BJ (cell line): ENCODE measurements around the gene RSPH6A. TPM values are rescaled to one million over a fixed set of nuclear protein-coding genes. Genes with fewer than 3 reads are reported as not detected.

Experiments used
- CTCF ChIA-PET: fragments of 350-600 bp; formaldehyde crosslinking; extraction: SDS; loops from one replicate; lab custom pipeline; 2021; ENCODE audit warnings: antibody characterized with exemption, inconsistent platforms; lab: Yijun Ruan, JAX
- POLR2A ChIA-PET: fragments of 300-600 bp; sonication (Branson Sonifier 250); formaldehyde crosslinking; extraction: SDS; loops from one replicate; lab custom pipeline; 2021; ENCODE audit warnings: antibody characterized with exemption; lab: Charles Lee
- DNase-seq: peaks from one replicate; pipeline ENCODE4 v3.0.0-alpha.2; 2011; ENCODE audit warnings: low read depth
- H3K27me3 ChIP-seq: 2 replicates; pipeline ENCODE4 v1.6.0; 2011; ENCODE audit warnings: low read length; ENCODE audit not compliant: control insufficient read depth, insufficient read depth
- H3K36me3 ChIP-seq: 2 replicates; pipeline ENCODE4 v1.5.1; 2011; ENCODE audit warnings: low read length; ENCODE audit not compliant: control insufficient read depth, insufficient read depth
- H3K4me3 ChIP-seq: 2 replicates; pipeline ENCODE4 v1.5.1; 2011; ENCODE audit warnings: low read depth, mild to moderate bottlenecking, control low read depth, low read length
- CTCF ChIP-seq: IDR thresholded peaks from 2 replicates; pipeline ENCODE4 v1.5.1; 2011; ENCODE audit warnings: low read depth, mild to moderate bottlenecking, control low read depth, inconsistent platforms, low read length, moderate library complexity; ENCODE audit not compliant: insufficient read depth
- polyA plus RNA-seq: library from polyadenylated mRNA; depleted of rRNA; stranded (reverse); fragments of >200 nt; gene quantifications from 2 replicates; pipeline ENCODE4 v1.2.3, GENCODE V29; 2011

Gene RSPH6A
- polyA plus RNA-seq, 1 experiment: not detected

GRCh38 chr19:45834970-45835369 is 19.9 kb upstream of the RSPH6A start:
- no peaks in the 10 kb centered on the region for H3K27me3 ChIP-seq
- DNase-seq: no peak
- ChIA-PET CTCF (interaction anchor here (1.5 to 7.2 kb wide), 2 partner anchors 14 to 17 kb away, joined by 5 to 43 read pairs; no protein-coding TSS in a partner anchor), POLR2A (no interaction called here)
- no peak overlapping the region for H3K4me3 ChIP-seq
- peaks cover 32% of the 10 kb centered on the region for H3K36me3 ChIP-seq
- TF ChIP-seq CTCF: no peak

- POLR2A ChIA-PET: no interaction called here
- Histone ChIP-seq H3K27me3 (no peaks in the 10 kb centered on the region), H3K4me3 (no peak overlapping the region), H3K36me3 (peaks cover 46% of the 10 kb centered on the region)
- DNase-seq: no peak
- TF ChIP-seq CTCF: no peak
- CTCF ChIA-PET: interaction anchor here (1.0 to 4.5 kb wide), 3 partner anchors 9 to 12 kb away, joined by 3 to 46 read pairs (median 5); no protein-coding TSS in a partner anchor
These were observed 13.8 kb upstream of the RSPH6A start for GRCh38 chr19:45828945-45829344.

GRCh38 chr19:45828523-45828922 is 13.4 kb upstream of the RSPH6A start:
- no peak for TF ChIP-seq CTCF
- Histone ChIP-seq H3K27me3 (no peaks in the 10 kb centered on the region), H3K36me3 (peaks cover 48% of the 10 kb centered on the region), H3K4me3 (no peak overlapping the region)
- ChIA-PET POLR2A (no interaction called here), CTCF (interaction anchor here (1.1 to 4.5 kb wide), 2 partner anchors 8 to 11 kb away, joined by 3 to 46 read pairs; no protein-coding TSS in a partner anchor)
- no peak for DNase-seq

GRCh38 chr19:45827459-45828093 is 12.5 kb upstream of the RSPH6A start:
- Histone ChIP-seq H3K36me3 (peaks cover 52% of the 10 kb centered on the region), H3K4me3 (no peak overlapping the region), H3K27me3 (no peaks in the 10 kb centered on the region)
- ChIA-PET POLR2A (no interaction called here), CTCF (interaction anchor here (1.0 to 4.5 kb wide), 2 partner anchors 10 to 14 kb away, joined by 3 to 46 read pairs; no protein-coding TSS in a partner anchor)
- no peak for DNase-seq
- no peak for TF ChIP-seq CTCF

- Histone ChIP-seq H3K4me3 (no peak overlapping the region), H3K27me3 (no peaks in the 10 kb centered on the region), H3K36me3 (peaks cover 54% of the 10 kb centered on the region)
- ChIA-PET CTCF (interaction anchor here (1.3 to 4.5 kb wide), 2 partner anchors 10 to 23 kb away, joined by 4 to 46 read pairs; no protein-coding TSS in a partner anchor), POLR2A (no interaction called here)
- TF ChIP-seq CTCF: no peak
- no peak for DNase-seq
These were observed 11.8 kb upstream of the RSPH6A start for GRCh38 chr19:45826934-45827333.
